AG09319 (cell line): ENCODE data around the gene PAQR9.

Experiments used
- DNase-seq: peaks from one replicate; pipeline ENCODE4 v3.0.0-alpha.2; 2010; ENCODE audit warnings: low read depth; ENCODE audit errors: extremely low read depth
- TF ChIP-seq, protein P1 (sequence below): IDR thresholded peaks from 2 replicates; pipeline ENCODE4 v1.5.1; 2011; ENCODE audit warnings: low read depth, mild to moderate bottlenecking, inconsistent platforms, low read length, moderate library complexity

The PAQR9 gene

DNA sequence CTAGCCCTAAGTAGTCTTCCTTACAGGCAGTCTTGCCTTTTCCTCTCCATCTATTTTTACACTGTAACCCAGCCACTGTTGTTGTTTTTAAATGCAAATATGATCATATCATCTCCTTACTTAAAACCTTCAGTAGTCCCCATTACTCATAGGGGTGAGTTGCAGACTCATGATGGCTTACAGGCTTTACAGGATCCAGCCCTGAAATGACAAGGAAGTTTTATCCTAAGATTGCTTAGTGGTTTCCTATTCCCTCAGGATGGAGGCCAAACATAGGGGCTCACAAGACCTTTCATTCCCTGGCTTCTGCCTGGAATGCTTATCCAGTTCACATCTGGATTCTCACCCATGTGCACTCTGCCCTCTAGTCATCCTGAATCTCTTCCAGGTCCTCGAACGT is 46.9 kb downstream of the PAQR9 start:
- TF ChIP-seq, protein P1, sequence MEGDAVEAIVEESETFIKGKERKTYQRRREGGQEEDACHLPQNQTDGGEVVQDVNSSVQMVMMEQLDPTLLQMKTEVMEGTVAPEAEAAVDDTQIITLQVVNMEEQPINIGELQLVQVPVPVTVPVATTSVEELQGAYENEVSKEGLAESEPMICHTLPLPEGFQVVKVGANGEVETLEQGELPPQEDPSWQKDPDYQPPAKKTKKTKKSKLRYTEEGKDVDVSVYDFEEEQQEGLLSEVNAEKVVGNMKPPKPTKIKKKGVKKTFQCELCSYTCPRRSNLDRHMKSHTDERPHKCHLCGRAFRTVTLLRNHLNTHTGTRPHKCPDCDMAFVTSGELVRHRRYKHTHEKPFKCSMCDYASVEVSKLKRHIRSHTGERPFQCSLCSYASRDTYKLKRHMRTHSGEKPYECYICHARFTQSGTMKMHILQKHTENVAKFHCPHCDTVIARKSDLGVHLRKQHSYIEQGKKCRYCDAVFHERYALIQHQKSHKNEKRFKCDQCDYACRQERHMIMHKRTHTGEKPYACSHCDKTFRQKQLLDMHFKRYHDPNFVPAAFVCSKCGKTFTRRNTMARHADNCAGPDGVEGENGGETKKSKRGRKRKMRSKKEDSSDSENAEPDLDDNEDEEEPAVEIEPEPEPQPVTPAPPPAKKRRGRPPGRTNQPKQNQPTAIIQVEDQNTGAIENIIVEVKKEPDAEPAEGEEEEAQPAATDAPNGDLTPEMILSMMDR, result no peak
- no peak for DNase-seq

DNA sequence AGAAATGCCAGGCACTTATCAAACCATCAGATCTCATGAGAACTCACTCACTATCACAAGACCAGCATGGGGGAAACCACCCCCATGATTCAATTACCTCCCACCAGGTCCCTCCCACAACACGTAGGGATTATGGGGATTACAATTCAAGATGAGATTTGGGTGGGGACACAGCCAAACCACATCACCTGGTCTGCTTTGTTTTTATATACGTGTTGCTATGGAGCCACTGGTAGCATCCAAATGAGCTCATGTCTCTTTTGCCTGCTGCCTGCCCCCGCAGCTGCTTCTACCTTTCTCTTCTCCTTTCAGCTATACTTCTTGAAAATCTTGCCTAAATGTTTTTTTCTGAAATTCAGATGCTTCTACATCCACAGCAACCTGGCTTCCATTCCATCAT is 47.8 kb downstream of the PAQR9 start:
- no peak for DNase-seq

DNA sequence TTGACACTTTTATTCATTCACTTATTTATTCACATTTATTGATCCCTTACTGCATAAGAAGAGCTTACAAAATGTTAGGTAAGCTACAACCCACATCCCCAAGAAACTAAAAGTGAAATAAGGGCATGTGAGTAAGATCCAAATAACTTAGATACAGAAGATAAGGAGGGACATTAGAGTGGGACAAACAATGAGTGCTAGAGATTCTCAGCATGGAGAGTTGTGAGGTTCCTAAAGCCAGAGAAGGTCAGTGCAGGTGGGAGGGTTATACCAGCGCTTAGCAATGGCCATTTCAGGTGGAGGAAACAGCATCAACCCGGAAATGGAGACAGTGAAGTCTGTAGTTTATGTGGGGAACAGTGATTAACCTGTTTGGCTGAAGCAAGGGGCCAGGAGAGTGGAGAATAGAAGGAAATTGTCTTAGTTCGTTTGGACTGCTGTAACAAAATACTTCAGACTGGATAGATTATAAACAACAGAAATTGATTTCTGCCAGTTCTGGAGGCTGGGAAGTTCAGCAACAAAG is 49.1 kb downstream of the PAQR9 start:
- TF ChIP-seq, protein P1, result no peak

More for the DNA sequence above, 47.8 kb downstream of the PAQR9 start:
- TF ChIP-seq, protein P1, result no peak

DNA sequence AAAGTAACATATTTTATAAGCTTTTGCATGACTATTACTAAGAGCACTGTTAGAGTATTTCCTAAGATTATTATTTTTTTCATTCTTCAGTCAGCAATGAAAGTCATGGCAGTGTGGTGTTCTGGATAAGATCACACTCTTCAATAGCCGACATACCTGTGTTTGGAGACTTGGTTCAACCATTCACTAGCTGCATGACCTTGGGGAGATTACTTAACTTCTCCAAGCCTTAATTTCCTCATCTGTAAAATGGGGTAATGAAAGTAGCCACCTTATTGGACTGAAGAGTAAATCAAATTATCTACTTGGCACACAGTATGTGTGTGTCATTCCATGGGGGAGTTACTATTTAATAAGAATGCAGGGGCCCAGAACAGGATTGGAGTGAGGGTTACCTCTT is 50.0 kb downstream of the PAQR9 start:
- TF ChIP-seq, protein P1, result no peak
- DNase-seq, result no peak

More for the DNA sequence above, 49.1 kb downstream of the PAQR9 start:
- DNase-seq, result no peak

DNA sequence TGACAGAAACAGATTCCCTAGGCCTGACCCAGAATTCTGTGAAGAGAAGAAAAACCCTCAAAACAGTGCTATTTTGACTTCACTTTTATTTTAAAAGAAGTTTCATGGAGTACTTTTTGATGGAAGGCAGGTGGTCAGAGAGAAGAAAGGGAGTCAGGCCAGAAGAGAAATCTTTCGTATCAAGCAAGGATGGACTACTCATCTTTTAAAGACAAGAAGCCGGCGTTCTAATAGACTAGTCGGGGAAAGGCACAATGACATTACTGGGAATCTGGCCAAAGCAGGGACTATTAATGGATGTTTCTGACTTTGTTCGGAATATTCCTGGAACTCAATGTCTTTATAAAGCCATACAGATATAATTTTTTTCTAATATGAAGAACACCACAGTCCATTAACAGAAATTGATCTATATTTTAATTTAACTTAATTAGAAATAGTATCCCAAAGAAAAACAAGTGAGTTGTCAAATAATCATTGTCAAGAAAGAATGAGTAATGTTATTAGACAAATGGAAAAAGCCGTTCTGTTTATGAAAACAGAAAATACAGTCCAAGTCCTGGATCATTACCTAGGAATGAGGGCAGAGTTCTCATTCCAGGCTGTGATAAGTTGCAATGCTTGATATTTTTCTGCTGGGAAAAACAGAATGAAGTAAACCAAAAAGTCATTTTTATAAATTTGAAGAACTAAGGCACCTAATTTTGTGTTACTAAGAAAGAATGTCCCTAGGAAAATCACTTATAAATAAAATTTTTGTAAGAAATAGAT is 50.9 kb downstream of the PAQR9 start:
- TF ChIP-seq, protein P1, result no peak
- DNase-seq, result no peak
